Lung (tissue), 16 donors: Measurements from ENCODE around the gene PLXNB3. TPM values are rescaled to one million over a fixed set of nuclear protein-coding genes. Genes with fewer than 3 reads are reported as not detected.
A peak's percentile ranks its signal among the peaks of the same experiment; 100 is the strongest.

ENCODE experiments used
- ATAC-seq: fragments of 200-7000 bp; cut with Tn5 transposase; one replicate; pipeline ENCODE4 v1.9.1; 2020; ENCODE audit warnings: moderate number of reproducible peaks; ENCODE audit not compliant: insufficient read depth, low FRiP score
- DNase-seq, 3 donors: peaks; one replicate each; pipeline ENCODE4 v3.0.0-alpha.2; 2013 to 2017
- H3K27ac ChIP-seq, 2 donors: one replicate each; pipeline ENCODE4 v1.5.1; 2013; ENCODE audit warnings: mild to moderate bottlenecking in 2 of 2, moderate library complexity in 2 of 2, control low read depth in 1 of 2, inconsistent platforms in 1 of 2, low read depth in 1 of 2, low read length in 1 of 2
- H3K27me3 ChIP-seq, 3 donors: one replicate each; pipeline ENCODE4 v1.5.1; 2013; ENCODE audit warnings: low read length in 2 of 3; ENCODE audit not compliant: control insufficient read depth in 3 of 3, insufficient read depth in 3 of 3
- H3K36me3 ChIP-seq, 4 donors: one replicate each; pipeline ENCODE4 v1.5.1; 2013; ENCODE audit warnings: low read length in 4 of 4, mild to moderate bottlenecking in 1 of 4, moderate library complexity in 1 of 4; ENCODE audit not compliant: control insufficient read depth in 4 of 4, insufficient read depth in 4 of 4
- H3K4me1 ChIP-seq, 5 donors: one replicate each; pipeline ENCODE4 v1.5.1; 2013; ENCODE audit warnings: low read length in 5 of 5, mild to moderate bottlenecking in 2 of 5, moderate library complexity in 1 of 5; ENCODE audit not compliant: control insufficient read depth in 5 of 5, insufficient read depth in 5 of 5
- H3K4me3 ChIP-seq: one replicate; pipeline ENCODE4 v1.5.1; 2013; ENCODE audit warnings: mild to moderate bottlenecking, control low read depth, moderate library complexity
- H3K9ac ChIP-seq, 2 donors: one replicate each; pipeline ENCODE4 v1.5.1; 2013; ENCODE audit warnings: low read length in 2 of 2, control low read depth in 1 of 2; ENCODE audit not compliant: insufficient read depth in 1 of 2
- H3K9me3 ChIP-seq, 4 donors: one replicate each; pipeline ENCODE4 v1.5.1; 2013; ENCODE audit warnings: low read length in 3 of 4, mild to moderate bottlenecking in 1 of 4, moderate library complexity in 1 of 4; ENCODE audit not compliant: control insufficient read depth in 4 of 4, insufficient read depth in 3 of 4
- WGBS, 2 donors: extraction: QIAGEN DNeasy Blood & Tissue Kit; methylation state at CpG; one replicate each; pipeline ENCODE4 v1.1.7; 2013; 5-methylcytosine and 5-hydroxymethylcytosine counted together
- long read RNA-seq, 5 donors: transcript quantifications; one replicate each; lab custom pipeline, GENCODE V29; 2026
- polyA plus RNA-seq, 2 donors: library from polyadenylated mRNA; stranded (reverse); fragments of 200-250 nt; gene quantifications; one replicate each; pipeline ENCODE4 v1.2.1, GENCODE V29; 2013
- total RNA-seq, 2 donors: library from RNA; depleted of rRNA in 1 of 2; stranded (reverse); fragments of >200 nt in 1 of 2; gene quantifications; one replicate each; pipeline ENCODE4 v1.2.1, GENCODE V29; 2014 to 2021
- TF ChIP-seq, protein P1 (sequence below): IDR thresholded peaks from 2 replicates; pipeline ENCODE4 v1.5.1; 2012; ENCODE audit warnings: mild to moderate bottlenecking; ENCODE audit errors: control extremely low read depth, extremely low read depth
- donor health status: control.
- donor health status: control.
- donor health status: Bipolar disorder and iron deficiency.
- donor health status: healthy.
- donor health status: DM: yes; HTN: yes; CAD: no.

The PLXNB3 gene
- 1 to 10 TPM; 1.0 to 2.6 TPM for total RNA-seq
- 1 to 10 TPM; 1.2 to 1.7 TPM for polyA plus RNA-seq
- long read RNA-seq, donor 1 = 0 reads
- long read RNA-seq, donor 2 = 0 reads
- long read RNA-seq, donor 3 = 0 reads
- long read RNA-seq, donor 4 = 0 reads
- long read RNA-seq, donor 5 = 0 reads

DNA sequence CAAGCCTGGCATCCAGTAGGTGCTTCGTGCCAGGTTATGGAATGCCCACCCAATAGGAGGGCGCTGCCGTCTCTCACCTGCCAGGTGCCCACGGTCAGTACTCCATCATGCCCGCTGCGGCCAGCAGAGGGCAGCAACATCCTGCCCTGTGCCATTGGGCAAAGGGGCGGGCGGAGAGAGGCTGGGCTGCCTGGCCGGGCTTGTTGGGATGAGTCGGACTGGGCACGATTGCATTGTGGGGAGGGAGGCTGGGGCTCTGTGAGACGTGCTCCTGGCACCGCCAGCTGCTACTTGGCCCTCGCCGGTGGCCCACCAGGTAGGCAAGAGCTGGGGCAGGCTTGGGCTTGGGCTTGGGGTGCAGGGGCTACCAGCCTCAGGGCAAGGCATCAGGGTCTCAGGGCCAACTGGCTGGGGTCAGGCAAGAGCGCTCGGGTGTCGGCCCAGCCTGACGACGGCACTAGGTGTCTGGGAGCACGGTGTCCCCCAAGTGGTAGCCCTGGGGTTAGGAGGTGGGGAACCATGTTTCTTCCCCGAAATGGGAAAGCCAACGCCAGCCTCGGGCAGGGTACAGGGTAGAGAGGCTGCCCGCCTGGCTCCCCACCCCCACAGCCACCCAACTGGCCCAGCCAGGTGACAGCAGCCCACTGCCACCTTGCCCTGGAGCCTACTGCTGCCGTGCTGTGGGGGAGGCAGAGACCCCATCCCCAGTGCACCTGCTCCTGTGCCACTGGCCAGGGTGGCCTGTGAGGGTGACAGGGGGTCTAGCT, at the start of gene PLXNB3:
TSS of gene PLXNB3 (plus strand) at position 261 of the 767 bp plus-strand sequence. CDS start 1,287 bp downstream, outside the sequence.
- DNase-seq (peak; percentile 46 to 68 (median 56)), ATAC-seq (peak; percentile 76)
- H3K9me3 ChIP-seq = peaks cover 0 to 5% (median 0%) of the 10 kb centered on the region in 4 donors
- no peaks in the 10 kb centered on the region for H3K27me3 ChIP-seq
- H3K4me3 ChIP-seq = no peak within 1 kb of the TSS
- peaks cover 0 to 16% (median 10%) of the 10 kb centered on the region in 5 donors for H3K4me1 ChIP-seq
- peak within 1 kb of the TSS in 1 of 2 donors; percentile 26 for H3K27ac ChIP-seq
- no peak within 1 kb of the TSS for H3K9ac ChIP-seq
- H3K36me3 ChIP-seq = no peaks in the 10 kb centered on the region
- 18 to 37% methylated on average over 13 to 26 of the region's 26 CpGs for WGBS, 2 donors
- TF ChIP-seq, protein P1, sequence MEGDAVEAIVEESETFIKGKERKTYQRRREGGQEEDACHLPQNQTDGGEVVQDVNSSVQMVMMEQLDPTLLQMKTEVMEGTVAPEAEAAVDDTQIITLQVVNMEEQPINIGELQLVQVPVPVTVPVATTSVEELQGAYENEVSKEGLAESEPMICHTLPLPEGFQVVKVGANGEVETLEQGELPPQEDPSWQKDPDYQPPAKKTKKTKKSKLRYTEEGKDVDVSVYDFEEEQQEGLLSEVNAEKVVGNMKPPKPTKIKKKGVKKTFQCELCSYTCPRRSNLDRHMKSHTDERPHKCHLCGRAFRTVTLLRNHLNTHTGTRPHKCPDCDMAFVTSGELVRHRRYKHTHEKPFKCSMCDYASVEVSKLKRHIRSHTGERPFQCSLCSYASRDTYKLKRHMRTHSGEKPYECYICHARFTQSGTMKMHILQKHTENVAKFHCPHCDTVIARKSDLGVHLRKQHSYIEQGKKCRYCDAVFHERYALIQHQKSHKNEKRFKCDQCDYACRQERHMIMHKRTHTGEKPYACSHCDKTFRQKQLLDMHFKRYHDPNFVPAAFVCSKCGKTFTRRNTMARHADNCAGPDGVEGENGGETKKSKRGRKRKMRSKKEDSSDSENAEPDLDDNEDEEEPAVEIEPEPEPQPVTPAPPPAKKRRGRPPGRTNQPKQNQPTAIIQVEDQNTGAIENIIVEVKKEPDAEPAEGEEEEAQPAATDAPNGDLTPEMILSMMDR = peak; percentile 81

DNA sequence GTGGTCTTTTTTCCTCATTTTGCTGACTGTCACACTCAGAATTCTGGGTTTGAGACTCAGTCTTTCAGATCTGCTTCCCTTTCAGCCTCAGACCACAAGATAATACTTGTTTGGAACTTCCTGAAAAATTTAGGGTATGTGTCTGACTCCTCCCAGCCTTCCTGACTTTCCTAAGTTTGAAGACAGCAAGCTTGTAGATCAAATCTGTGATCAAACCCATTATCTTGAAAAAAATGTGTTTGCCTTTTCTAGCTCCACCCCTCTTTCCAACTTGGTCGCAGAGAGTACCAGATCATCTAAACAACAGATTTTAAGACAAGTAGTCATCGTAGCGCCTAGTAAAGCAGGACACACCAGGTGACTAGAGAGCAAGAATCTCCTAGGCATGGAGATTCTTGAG, 49.8 kb upstream of the PLXNB3 start:
- H3K36me3 ChIP-seq = peaks cover 2 to 18% (median 7%) of the 10 kb centered on the region in 4 donors
- H3K9me3 ChIP-seq = no peaks in the 10 kb centered on the region
- no peak for DNase-seq
- no peak for ATAC-seq
- no peak overlapping the region for H3K4me3 ChIP-seq
- TF ChIP-seq, protein P1 = no peak
- no peaks in the 10 kb centered on the region for H3K4me1 ChIP-seq
- 76 to 82% methylated on average over 3 of the region's 3 CpGs for WGBS, 2 donors
- no peak overlapping the region for H3K27ac ChIP-seq
- H3K27me3 ChIP-seq = no peaks in the 10 kb centered on the region
- H3K9ac ChIP-seq = no peak overlapping the region

DNA sequence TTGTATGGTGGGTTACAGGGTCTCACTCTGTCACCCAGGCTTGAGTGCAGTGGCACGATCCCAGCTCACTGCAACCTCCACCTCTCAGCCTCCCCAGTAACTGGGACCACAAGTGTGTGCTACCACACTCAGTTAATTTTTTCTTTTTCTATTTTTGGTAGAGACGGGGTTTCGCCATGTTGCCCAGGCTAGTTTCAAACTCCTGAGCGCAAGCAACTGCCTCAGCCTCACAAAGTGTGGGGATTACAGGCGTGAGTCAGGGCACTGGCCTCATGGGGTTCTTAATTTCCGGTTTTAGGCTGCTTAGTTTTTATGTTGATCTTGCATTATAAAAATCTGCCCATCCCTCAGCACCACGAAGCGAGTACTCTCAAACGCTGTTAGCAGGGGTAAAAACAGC, 46.6 kb upstream of the PLXNB3 start:
- no peak overlapping the region for H3K4me3 ChIP-seq
- H3K9ac ChIP-seq = no peak overlapping the region
- 91% methylated on average over 9 of the region's 9 CpGs for WGBS, 2 donors
- peaks cover 3 to 17% (median 9%) of the 10 kb centered on the region in 4 donors for H3K36me3 ChIP-seq
- DNase-seq (no peak), ATAC-seq (no peak)
- H3K4me1 ChIP-seq = peaks cover 0 to 1% (median 0%) of the 10 kb centered on the region in 5 donors
- TF ChIP-seq, protein P1 = no peak
- H3K27me3 ChIP-seq = no peaks in the 10 kb centered on the region
- no peak overlapping the region for H3K27ac ChIP-seq
- H3K9me3 ChIP-seq = peaks cover 0 to 3% (median under 1%) of the 10 kb centered on the region in 4 donors
